GM21825 (cell line): ENCODE results near the gene KLK6.

ENCODE experiments used
- ATAC-seq: cut with Tn5 transposase; IDR thresholded peaks from one replicate; pipeline ENCODE4 v1.9.1; 2021; ENCODE audit warnings: mild to moderate bottlenecking, moderate library complexity; ENCODE audit not compliant: unreplicated experiment

The KLK6 gene

DNA sequence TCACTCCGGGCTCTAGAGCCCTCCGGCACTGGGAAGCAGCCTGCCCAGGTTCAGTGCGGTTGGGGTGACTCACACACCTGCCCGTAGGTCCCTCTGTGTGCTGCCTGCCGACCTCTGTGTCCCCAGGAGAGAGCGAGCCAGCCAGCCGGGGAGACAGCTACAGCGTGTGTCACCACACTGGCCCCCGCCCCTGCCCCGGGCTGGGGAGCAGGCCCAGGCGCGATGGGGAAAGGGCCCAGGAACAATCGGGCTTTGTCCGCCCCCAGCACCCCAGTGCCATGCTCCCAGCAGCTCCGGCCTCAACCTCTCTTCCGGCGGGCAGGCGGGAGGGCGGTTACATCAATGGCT lies at the start of gene KLK6:
KLK6 (minus strand) TSS at position 179 of the 348 bp plus-strand sequence. CDS start 1,487 bp downstream, outside the sequence.
- ATAC-seq = no peak

DNA sequence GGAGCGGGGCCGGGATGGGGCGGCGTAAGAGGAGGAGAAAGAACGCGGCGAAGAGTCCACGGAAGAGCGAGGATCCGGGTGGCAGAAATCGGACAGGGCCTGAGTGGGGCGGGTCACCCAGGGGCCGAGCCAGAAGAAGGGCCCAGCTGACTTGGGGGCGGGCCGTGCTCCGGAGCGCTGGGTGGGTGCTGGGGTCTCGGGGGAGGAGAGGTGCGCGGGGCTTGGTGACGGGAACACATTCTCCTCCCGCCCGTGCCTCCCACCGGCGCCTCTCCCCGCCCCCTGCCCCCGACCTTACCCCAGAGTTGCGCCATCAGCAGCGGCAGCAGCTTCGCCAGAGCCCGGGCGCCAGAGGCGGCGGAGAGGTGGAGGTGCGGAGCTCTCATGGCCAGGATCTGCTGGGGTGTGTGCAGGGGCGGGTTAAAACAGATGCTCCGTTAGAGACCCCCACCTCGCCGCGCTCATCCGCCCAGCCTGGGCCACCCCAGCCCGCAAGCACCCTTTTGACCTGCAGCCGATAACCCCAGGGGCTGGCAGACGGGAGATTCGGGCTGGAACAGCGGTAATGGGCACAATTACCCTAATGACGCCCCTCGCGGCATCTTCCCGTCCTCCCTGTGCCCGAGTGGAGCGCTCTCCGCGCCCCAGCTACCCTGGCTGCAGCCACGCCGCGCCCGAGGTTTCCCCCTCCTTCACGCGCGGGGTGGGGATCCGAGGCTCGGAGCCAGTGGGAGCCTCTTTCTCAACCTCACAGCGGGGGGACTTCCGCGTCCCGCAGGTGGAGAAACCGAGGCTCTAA lies 49.6 kb upstream of the KLK6 start:
- no peak for ATAC-seq

DNA sequence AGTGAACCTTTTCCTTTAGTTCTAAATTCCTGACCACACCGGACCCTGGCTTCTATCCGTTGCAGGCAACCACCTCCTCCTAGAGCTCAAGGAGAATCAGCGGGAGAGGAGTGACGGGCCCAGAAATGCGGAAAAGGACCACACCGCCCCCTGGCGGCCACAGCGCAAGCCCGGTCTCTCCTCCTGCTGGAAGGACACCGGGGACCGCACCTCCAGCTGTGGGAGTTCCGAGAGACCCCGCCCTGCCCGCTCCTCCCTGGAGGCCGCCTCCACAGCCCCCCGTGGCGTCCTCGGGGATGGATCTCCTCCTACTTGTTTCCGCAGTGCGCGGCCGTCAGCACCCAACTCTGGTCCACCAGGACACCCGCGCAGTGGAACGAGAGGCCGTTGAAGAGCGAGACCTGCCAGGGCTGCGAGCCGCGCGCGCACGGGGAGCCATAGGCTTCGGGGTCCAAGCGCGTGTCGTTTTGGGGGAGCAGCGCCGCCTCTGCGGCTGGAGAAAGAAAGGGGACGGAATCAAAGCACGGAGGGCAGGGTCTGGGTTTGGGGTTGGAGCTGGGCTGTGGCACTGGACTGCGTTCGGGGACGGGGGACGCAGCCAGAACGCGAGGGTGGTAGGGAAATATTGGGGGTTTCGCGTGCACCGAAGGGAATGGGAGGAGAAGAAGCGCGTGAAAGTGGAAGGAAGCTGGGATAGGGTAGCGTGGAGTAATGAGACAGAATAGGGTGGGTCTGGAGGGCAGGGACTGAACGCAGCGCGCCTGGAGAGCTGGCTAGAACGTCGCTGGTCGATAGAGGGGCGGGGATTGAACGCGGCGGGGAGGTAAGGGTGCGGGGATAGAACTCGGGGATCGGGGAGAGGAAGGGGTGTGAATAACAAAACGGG lies 47.6 kb upstream of the KLK6 start:
- no peak for ATAC-seq

GRCh38 chr19:51015691-51016267 lies 46.4 kb upstream of the KLK6 start:
- no peak for ATAC-seq

DNA sequence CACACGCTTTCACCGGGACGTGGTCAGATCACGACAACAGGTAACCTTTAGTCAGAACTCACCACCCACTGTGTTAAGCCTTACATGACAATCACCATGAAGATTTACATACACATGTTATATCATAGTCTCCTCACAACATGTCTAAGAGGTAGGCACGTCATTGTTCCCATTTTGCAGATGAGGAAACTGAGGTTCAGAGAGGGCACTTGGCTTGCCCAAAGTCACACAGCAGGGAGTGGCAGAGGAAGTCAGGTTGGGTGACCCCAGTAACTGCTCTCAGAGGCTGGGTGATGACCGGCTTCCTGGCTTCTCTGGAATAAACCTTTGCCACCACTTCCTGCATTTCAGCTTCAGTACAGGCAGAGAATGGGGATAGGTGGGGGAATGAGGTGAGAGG lies 44.9 kb upstream of the KLK6 start:
- ATAC-seq = no peak

- ATAC-seq = no peak
These were observed 43.3 kb upstream of the KLK6 start for GRCh38 chr19:51012661-51013190.

DNA sequence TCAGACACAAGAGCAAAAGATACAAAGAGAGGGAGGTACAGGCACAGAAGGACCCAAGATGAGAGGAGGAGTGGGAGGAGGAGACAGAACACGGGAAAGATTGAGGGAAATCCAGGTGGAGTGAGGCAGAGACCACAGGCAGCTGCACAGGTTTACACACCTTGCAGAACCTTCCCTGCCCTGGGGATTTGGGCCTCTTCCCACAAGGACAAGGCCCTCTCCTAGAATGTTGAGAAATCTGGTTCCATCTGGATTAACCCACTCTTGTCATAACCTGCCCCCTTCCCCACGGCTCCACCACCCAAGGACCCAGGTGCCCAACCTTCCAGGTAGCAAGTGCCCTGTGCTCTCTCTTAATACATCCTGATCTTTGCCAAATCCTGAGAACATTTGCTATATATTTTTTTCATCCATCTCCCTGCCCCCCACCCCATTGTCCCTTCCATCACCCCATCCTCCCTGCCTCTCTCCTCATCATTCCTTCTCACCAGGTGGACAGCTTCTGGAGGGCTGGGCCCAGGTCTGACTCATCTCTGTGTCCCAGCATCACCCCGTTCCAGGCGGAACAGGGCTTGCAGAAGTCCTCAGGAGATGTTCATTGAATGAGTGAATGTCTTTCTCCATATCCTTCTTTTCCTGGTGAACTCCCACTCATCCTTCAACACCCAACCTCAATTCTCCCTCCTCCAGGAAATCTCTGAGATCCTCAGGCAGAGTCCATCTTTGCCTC lies 40.8 kb upstream of the KLK6 start:
- ATAC-seq = no peak

DNA sequence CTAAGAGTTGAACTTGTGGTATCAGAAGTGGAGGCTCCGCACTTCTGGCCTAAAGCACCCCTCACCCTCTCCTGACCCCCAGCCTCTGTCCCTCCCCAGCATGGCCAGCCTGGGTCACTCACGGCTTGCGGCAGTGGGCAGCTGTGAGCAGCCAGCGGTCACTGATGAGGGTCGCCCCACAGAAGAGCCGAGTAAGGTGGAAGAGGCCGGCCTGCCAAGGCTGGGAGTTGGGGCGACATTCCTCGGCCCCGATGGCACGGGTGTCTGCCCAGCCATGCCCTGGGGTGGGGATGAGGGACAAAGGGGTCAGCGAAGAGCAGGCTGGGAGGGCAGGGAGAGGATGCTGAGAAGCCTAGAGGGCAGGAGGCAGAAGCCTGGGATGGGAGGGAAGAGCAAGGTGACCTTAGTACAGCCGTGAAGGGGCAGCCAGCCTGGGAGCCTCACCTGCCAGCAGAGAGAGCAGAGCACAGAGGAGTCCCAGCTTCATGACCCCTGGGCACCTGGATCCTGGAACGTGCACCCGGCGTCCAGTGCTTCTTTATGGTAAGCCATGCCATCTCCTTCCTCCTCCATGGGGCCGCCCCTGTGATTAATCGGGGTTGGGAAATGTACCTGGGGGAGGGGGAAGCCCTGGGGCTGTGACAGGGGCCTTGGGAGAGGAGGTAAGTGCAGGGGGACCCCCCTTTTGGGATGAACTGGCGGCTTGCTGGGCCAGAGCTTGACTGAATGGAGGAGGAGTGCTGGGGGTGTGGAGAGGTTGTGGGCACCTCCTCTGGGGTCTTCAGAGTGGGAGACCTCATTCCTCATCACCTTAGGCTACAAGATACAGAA lies 39.9 kb upstream of the KLK6 start:
- ATAC-seq = no peak

- no peak for ATAC-seq
These were observed 38.1 kb upstream of the KLK6 start for GRCh38 chr19:51007488-51007887.

DNA sequence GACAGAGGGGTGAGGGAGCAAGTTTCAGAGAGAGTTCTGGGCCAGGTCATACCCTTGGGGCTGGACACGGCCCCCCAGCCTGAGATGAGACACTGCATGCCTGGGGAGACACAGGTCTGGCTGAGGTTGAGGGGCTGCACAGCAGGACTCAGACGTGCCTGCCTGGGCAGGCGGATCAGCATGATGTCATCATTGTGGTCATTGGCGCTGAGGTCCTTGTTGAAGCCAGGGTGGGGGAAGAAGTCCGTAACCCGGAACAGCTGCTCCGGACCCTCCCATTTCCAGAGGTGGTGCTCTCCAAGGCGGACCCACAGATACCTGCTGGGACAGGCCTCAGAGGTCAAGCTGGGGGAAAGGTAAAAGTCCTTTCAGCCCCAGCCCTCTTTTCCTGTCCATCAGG lies 37.0 kb upstream of the KLK6 start:
- ATAC-seq = no peak

- ATAC-seq = no peak
These were observed 35.9 kb upstream of the KLK6 start for GRCh38 chr19:51005248-51005647.

DNA sequence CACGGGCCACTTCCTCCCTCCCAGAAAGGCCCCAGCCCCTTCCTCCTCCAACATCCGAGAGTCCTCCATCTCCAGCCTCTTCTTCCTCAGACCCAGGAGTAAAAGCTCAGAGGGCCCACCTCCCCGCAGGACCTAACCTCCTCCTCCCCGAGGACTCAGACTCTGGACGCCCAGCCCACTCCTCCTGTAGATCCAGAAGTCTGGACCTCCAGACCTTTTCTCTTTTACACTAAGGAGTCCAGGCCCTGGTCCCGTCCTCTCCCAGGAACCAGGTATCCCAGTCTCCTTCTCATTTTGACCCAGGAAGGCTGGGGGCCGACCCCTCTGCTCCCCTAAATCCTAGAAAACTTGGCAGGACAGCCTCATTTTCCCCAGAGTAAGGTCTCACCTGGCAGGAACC lies 33.9 kb upstream of the KLK6 start:
- ATAC-seq = no peak

DNA sequence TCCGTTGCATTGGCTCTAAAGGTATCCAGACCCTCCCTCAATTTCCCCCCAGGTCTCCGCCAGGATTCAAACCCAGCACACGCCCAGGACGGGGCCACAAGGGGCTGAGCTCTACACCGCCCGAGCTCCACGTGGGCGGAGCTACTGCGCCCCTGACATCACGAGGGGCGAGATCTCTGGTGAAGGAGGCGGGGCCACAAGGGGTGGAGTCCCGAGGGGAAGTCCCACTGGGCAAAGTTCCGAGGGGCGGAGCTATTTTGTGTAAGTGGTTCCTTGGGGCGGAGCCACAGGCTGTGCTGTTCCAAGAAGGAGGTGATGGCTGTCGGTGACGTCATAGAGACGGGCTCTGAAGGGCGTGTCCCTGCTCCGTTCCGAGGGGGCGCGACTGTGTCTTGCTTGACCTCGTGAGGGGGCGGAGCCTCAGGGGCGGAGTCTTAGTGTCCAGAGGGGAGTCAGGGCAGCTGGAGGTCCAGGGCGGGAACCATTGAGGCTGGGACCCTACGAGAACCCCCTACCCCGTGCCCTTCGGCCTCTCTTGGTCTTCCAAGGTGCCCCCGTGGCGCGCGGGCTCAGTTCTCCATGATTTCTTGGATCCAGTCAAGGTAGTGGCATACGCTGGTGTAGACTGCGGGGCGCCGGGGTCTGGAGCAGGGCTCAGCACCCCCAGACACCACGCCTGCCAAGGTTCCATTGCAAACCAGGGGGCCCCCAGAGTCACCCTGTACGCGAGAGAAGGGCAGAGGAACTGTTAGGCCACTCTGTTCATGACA lies 33.3 kb upstream of the KLK6 start:
- ATAC-seq = no peak

- no peak for ATAC-seq
These were observed 32.7 kb upstream of the KLK6 start for GRCh38 chr19:51002089-51002532.

DNA sequence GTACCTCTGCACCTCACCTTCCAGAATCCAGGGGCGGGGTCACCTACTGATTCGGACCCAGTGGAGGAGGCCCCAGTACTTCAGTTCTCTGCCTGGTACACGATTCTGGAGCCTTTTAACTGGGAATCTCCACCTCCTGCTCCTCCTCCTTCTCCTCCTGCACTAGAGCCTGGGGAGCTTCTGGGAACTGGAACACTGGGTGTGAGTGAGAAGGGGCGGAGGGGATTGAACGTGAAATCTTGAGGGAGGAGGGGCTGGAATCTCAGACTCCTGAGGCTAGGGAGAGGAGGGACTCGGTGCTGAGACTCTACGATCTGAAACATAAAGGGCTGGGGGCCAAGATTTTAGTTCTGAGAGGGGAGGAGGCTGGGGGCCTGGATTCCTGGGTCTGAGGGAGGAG lies 32.1 kb upstream of the KLK6 start, which contains the start of gene KLK8:
KLK8 (minus strand) TSS at position 90 of the 400 bp plus-strand sequence. CDS start 437 bp downstream, outside the sequence.
- ATAC-seq = no peak

GRCh38 chr19:51000981-51001380 lies 31.6 kb upstream of the KLK6 start:
- ATAC-seq = no peak

DNA sequence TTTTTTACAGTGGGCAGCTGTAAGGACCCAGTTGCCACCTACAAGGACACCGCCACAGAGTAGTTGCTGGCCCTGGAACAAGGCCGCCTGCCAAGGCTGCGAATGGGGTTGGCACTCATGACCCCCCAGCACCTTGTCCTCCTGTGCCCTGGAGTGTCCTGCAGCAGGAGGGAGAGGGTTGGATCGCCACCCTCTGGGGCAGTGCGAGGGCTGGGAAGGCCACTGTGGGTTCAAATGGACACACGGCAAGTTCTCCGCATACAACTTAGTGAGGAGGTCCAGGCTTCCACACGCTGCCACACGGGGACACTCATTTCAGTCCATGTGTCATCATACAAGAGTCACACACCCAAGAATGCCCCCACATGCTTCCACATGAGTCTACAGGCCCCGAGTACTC lies 31.0 kb upstream of the KLK6 start:
- ATAC-seq = no peak

DNA sequence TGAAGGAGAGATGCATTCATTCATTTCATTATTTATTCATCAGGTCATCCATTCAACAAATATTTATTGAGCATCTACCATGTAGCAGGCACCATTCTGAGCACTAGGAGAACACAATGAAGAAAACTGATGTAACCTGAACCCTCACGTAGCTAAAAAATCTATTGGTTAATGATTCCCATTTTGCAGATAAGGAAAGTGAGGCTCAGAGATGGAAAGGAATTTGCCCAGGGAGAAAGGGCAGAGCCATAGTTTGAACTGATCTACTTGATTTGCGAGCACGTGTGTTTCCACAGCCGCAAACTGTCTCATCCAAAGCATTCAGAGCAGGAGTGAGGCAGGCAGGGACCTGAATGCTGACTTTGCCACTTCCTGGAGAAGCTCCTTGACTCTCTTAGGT lies 29.3 kb upstream of the KLK6 start:
- ATAC-seq = no peak

DNA sequence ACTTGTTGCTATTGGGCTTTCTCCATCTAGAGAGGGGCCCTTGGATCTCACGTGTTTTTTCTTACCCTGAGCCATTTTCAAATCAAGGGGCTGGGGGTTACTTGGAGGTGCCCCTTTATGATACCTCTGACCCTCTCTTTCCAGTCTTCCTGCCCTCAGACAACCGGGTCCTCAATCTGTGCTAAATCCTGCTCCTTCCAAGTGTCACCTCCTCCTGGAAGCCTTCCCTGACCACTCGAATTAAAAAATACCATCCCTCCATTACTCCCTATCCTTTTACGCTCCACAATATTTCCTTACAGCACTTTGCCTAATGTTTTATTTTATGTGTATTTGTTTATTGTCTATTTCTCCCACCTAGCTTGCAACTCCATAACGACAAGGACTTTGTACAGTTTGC lies 28.7 kb upstream of the KLK6 start:
- ATAC-seq = no peak
